ENCODE results near the gene DPEP2.
"Not testable (repeated sequence)": the region's sequence is repeated elsewhere in the genome, so short reads cannot be mapped to it uniquely, and the experiment has no call there.

The DPEP2 gene

GRCh38 chr16:67953641-67954375 lies 45.5 kb downstream of the DPEP2 start:
- DNase-seq = peak; percentile 22

- DNase-seq = peak; percentile 66
These were observed 47.8 kb downstream of the DPEP2 start for GRCh38 chr16:67951485-67951884.

GRCh38 chr16:67950335-67950843 lies 48.9 kb downstream of the DPEP2 start:
- no peak for DNase-seq

- no peak for DNase-seq
These were observed 49.6 kb downstream of the DPEP2 start for GRCh38 chr16:67949645-67950044.

DNA sequence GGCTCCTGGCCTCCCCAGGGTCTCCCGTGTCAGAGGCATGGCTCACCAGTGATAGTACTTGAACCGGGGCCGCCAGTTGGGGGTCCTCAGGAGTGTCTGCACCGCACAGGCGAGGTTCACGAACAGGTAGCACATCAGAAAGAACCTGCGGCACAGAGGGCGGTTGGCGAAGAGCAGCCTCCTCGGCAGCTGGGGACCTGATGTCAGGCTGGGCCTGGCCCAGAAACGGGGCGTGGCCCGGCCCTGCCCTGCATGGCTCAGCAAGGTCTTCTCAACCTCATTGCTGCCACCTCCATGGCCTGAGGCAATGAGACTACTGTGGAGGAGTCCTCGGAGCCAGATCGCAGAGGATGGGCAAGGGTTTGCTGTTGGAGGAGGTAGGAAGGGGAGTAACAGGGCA lies 51.3 kb downstream of the DPEP2 start:
- no peak for DNase-seq

- DNase-seq = no peak
These were observed 52.2 kb downstream of the DPEP2 start for GRCh38 chr16:67946966-67947558.

GRCh38 chr16:67946128-67946569 lies 53.1 kb downstream of the DPEP2 start:
- no peak for DNase-seq

DNA sequence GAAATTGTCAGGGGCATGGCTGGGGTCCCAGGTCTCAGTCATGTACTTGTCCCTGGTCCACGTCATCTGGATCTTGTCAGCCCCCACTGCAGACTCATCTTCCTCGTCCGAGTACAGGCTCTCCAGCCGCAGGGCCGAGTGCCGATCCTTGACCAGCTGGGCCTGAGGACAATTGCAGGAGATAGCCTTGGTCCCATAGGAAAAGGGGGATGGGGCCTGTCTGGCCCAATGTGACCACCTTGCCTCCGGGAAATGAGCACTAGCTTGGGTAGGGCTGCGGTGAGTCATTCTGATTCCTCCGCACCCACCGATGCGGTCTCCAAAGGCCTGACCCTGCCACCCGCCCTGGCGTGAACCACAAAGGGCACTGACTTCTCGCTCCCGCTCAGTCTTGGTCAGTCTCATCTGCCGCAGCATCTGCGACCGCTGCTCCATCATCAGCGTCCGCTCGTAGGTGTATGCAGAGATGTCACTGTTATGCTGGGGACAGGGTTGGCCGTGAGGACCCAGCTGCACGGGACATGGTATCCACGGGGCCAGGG lies 53.8 kb downstream of the DPEP2 start:
- no peak for DNase-seq

- DNase-seq = no peak
These were observed 54.4 kb downstream of the DPEP2 start for GRCh38 chr16:67944690-67945391.

- DNase-seq = no peak
These were observed 55.4 kb downstream of the DPEP2 start, which contains the start of gene LCAT for GRCh38 chr16:67943619-67944504. TSS of gene LCAT (minus strand) at chr16:67944120. CDS start at chr16:67944101, 19 bp downstream.

- DNase-seq = no peak
These were observed 56.0 kb downstream of the DPEP2 start for GRCh38 chr16:67943256-67943618.

DNA sequence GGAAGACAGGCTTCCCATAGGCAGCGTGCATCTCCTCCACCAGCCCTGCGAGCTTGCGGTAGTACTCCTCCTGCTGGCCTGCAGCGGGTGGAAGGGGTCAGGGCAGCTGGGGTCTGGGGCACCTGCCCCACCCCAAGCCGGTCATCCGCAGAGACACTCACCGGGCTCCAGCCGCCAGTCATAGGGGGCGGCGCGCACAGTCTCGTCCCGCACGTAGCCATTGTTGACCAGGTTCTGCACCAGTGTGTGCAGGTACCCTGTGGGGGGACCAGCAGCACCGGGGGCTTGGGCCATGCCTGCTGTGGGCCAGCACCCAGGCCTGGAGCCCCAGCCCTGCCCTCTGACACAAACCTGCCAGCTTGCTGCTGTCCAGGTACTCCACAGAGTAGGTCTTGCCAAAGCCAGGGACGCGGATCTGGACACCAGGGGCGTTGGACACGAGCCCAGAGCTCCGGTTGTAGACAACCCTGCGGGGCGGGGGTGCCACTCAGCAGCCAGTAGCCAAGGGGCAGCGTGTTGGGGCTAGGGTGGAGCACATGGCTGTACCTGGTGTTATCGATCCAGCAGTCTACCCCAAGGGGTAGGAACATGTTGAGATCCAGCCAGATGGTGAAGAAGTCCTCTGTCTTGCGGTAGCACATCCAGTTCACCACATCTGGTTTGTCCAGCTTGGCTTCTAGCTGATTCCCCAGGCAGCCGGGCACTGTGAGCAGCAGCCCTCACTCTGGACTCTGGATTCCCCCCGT lies 56.6 kb downstream of the DPEP2 start:
- DNase-seq = peak; percentile 38

DNA sequence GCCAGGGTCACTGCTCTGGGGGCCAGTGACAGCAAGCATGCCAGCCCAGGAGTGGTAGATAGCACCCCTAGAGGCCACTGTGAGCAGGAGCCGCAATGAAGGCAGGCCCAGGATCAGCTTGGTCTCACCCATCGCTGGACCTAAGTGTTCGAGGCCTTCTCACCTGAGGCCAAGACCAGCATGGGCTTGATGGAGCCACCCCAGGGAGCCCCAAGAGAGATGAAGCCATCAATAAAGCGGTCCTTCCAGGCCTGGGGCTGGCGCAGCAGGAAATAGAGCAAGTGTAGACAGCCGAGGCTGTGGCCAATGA lies 57.1 kb downstream of the DPEP2 start:
- no peak for DNase-seq

- no peak for DNase-seq
These were observed 57.6 kb downstream of the DPEP2 start for GRCh38 chr16:67941469-67942199.

DNA sequence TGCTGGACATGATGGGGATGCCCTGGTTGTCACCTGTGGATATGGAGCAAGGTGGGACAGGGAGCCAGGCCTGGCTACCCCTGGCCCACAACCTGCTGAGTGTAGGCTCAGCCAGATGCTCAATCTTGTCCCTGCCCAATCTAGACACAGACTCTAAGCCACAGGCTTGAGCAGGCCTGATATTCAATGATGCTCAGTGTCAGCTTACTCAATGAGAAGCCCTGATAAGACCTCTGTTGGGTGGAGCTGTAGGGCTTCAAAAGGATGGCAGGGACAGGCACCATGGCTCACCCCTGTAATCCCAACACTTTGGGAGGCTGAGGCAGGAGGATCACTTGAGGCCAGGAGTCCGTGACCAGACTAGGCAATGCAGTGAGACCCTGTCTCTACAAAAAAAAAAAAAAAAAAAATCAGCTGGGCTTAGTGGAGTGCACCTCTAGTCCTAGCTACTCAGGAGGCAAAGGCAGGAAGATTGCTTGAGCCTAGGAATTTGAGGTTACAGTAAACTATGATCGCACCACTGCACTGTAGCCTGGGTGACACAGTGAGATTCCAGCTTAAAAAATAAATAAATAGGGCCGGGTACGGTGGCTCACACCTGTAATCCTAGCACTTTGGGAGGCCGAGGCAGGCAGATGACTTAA lies 58.7 kb downstream of the DPEP2 start:
- DNase-seq = no peak

DNA sequence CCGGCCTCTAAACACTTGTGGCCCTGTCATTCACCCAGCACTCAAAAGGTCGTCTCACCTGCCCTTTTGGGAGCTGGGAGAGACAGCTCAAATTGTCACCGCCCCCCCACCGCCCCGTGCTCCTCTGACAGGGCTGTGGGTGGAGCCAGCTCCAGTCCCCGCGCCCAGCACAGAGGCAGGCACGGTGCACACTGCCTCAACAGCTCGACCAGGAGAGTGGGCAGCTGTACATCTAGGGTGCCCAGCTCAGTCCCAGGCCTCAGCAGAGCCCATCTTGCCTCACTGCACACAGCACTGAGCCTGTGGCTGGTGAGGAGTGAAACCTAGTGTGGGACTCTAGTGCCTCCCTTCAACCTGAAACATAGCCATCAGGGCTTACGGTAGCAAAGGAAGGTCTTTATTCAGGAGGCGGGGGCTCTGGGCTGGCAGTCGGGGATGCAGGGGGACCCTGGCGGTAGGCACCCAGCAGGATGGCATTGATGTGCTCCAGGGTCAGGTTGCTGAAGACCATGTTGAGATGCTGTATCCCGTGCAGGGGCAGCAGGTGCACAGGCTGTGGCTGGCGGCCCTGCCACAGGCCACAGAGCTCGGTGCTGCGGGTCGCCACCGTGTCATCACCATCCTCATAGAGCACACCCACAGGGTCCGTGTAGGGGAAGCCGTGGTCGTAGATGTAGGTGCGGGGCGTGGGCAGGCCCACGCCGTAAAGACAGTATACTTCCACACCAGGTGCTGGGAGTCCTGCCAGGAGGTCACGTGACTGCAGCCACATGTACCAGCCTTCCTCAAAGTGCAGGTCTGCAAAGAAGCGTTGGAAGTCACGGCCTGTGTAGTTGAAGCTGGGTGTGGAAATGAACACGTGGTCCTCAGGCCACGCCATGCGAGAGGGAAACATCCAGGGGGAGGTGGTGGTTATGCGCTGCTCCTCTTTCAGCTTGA lies 59.5 kb downstream of the DPEP2 start:
- no peak for DNase-seq

- not testable (repeated sequence) for DNase-seq
These were observed 61.6 kb downstream of the DPEP2 start for GRCh38 chr16:67937713-67938112.

Data from NCI-H1092 treated with DMSO at 0.1 percent for 48 hours (cell line).